Stomach (tissue), 4 donors: ENCODE measurements around the gene MRPL40.

Experiments
- CTCF ChIP-seq, 7 experiments: fragments of 450-650 bp in 4 of 7; fragments of 200-600 bp in 3 of 7; sonication (generic) in 3 of 7; IDR thresholded peaks; one replicate each; pipeline ENCODE4 v1.5.1; 2016 to 2019; ENCODE audit warnings: antibody characterized with exemption in 7 of 7, control low read depth in 2 of 7, mild to moderate bottlenecking in 1 of 7
- EP300 ChIP-seq: sonication (generic); formaldehyde crosslinking; IDR thresholded peaks from one replicate; pipeline ENCODE4 v1.6.1; 2017; ENCODE audit warnings: antibody characterized with exemption

GRCh38 chr22:19424186-19424500 is 8.2 kb upstream of the MRPL40 start:
- TF ChIP-seq CTCF (IDR thresholded peaks at IDR 0.05) = no peak
- TF ChIP-seq EP300 = no peak
